ENCODE data around the gene FNDC3A. TPM values are rescaled to one million over a fixed set of nuclear protein-coding genes. Genes with fewer than 3 reads are reported as not detected.
"Not testable (repeated sequence)": the region's sequence is repeated elsewhere in the genome, so short reads cannot be mapped to it uniquely, and the experiment has no call there.

Gene FNDC3A
- total RNA-seq, 1 donor from 2014 or later: 39.4 TPM

- no peak for DNase-seq (ENCODE audit: low spot score)
- Mint-ChIP-seq H3K36me3 (ENCODE audit: low read depth, unreplicated experiment) (peaks cover 4% of the 10 kb centered on the region), H3K27me3 (ENCODE audit: unreplicated experiment) (no peaks in the 10 kb centered on the region), H3K4me1 (ENCODE audit: unreplicated experiment) (no peaks in the 10 kb centered on the region), H3K4me3 (ENCODE audit: unreplicated experiment) (no peak overlapping the region), H3K9me3 (ENCODE audit: unreplicated experiment) (no peaks in the 10 kb centered on the region), H3K27ac (ENCODE audit: unreplicated experiment) (no peak overlapping the region)
- TF ChIP-seq CTCF (IDR thresholded peaks at IDR 0.05; ENCODE audit: unreplicated experiment): no peak
These were observed 79.3 kb downstream of the FNDC3A start for GRCh38 chr13:49055021-49055420.

- no peaks in the 10 kb centered on the region for H3K4me1 Mint-ChIP-seq (ENCODE audit: unreplicated experiment)
- H3K27ac Mint-ChIP-seq (ENCODE audit: unreplicated experiment): no peak overlapping the region
- no peak for TF ChIP-seq CTCF (IDR thresholded peaks at IDR 0.05; ENCODE audit: unreplicated experiment)
These were observed 81.5 kb downstream of the FNDC3A start for GRCh38 chr13:49057176-49057575.

GRCh38 chr13:49058761-49059160 is 83.0 kb downstream of the FNDC3A start:
- H3K4me3 Mint-ChIP-seq (ENCODE audit: unreplicated experiment): no peak overlapping the region
- no peak for TF ChIP-seq CTCF (IDR thresholded peaks at IDR 0.05; ENCODE audit: unreplicated experiment)
- DNase-seq (ENCODE audit: low spot score): no peak
- no peaks in the 10 kb centered on the region for H3K9me3 Mint-ChIP-seq (ENCODE audit: unreplicated experiment)
- peaks cover 8% of the 10 kb centered on the region for H3K4me1 Mint-ChIP-seq (ENCODE audit: unreplicated experiment)
- H3K27ac Mint-ChIP-seq (ENCODE audit: unreplicated experiment): no peak overlapping the region
- H3K27me3 Mint-ChIP-seq (ENCODE audit: unreplicated experiment): no peaks in the 10 kb centered on the region
- H3K36me3 Mint-ChIP-seq (ENCODE audit: low read depth, unreplicated experiment): peaks cover 4% of the 10 kb centered on the region

More at GRCh38 chr13:49057176-49057575, 81.5 kb downstream of the FNDC3A start:
- DNase-seq (ENCODE audit: low spot score): no peak
- H3K36me3 Mint-ChIP-seq (ENCODE audit: low read depth, unreplicated experiment): peaks cover 4% of the 10 kb centered on the region
- no peaks in the 10 kb centered on the region for H3K9me3 Mint-ChIP-seq (ENCODE audit: unreplicated experiment)
- no peak overlapping the region for H3K4me3 Mint-ChIP-seq (ENCODE audit: unreplicated experiment)
- no peaks in the 10 kb centered on the region for H3K27me3 Mint-ChIP-seq (ENCODE audit: unreplicated experiment)

- Mint-ChIP-seq H3K9me3 (ENCODE audit: unreplicated experiment) (no peaks in the 10 kb centered on the region), H3K36me3 (ENCODE audit: low read depth, unreplicated experiment) (peaks cover 4% of the 10 kb centered on the region), H3K27ac (ENCODE audit: unreplicated experiment) (no peak overlapping the region)
These were observed 85.1 kb downstream of the FNDC3A start for GRCh38 chr13:49060678-49061387.

GRCh38 chr13:49061388-49061752 is 85.7 kb downstream of the FNDC3A start:
- not testable (repeated sequence) for H3K27ac Mint-ChIP-seq (ENCODE audit: unreplicated experiment)

More at GRCh38 chr13:49060678-49061387, 85.1 kb downstream of the FNDC3A start:
- TF ChIP-seq CTCF (IDR thresholded peaks at IDR 0.05; ENCODE audit: unreplicated experiment): no peak
- Mint-ChIP-seq H3K4me3 (ENCODE audit: unreplicated experiment) (no peak overlapping the region), H3K4me1 (ENCODE audit: unreplicated experiment) (peaks cover 8% of the 10 kb centered on the region), H3K27me3 (ENCODE audit: unreplicated experiment) (no peaks in the 10 kb centered on the region)
- no peak for DNase-seq (ENCODE audit: low spot score)

More at GRCh38 chr13:49061388-49061752, 85.7 kb downstream of the FNDC3A start:
- not testable (repeated sequence) for H3K27me3 Mint-ChIP-seq (ENCODE audit: unreplicated experiment); DNase-seq (ENCODE audit: low spot score); H3K4me1 Mint-ChIP-seq (ENCODE audit: unreplicated experiment); H3K9me3 Mint-ChIP-seq (ENCODE audit: unreplicated experiment); H3K4me3 Mint-ChIP-seq (ENCODE audit: unreplicated experiment); H3K36me3 Mint-ChIP-seq (ENCODE audit: low read depth, unreplicated experiment)

All from endothelial cell (in vitro differentiated cells).